NCI-H1436 treated with DMSO at 0.1 percent for 48 hours (cell line): ENCODE results near the gene KLF6.
A peak's percentile ranks its signal among the peaks of the same experiment; 100 is the strongest.

ENCODE experiments used
- DNase-seq: peaks from one replicate; lab custom pipeline; 2025; lab: John Stamatoyannopoulos, UW

Gene KLF6

GRCh38 chr10:3811291-3811870 lies 26.4 kb upstream of the KLF6 start:
- DNase-seq = no peak

GRCh38 chr10:3808689-3809199 lies 23.7 kb upstream of the KLF6 start:
- DNase-seq = no peak

GRCh38 chr10:3807928-3808496 lies 23.0 kb upstream of the KLF6 start:
- no peak for DNase-seq

DNA sequence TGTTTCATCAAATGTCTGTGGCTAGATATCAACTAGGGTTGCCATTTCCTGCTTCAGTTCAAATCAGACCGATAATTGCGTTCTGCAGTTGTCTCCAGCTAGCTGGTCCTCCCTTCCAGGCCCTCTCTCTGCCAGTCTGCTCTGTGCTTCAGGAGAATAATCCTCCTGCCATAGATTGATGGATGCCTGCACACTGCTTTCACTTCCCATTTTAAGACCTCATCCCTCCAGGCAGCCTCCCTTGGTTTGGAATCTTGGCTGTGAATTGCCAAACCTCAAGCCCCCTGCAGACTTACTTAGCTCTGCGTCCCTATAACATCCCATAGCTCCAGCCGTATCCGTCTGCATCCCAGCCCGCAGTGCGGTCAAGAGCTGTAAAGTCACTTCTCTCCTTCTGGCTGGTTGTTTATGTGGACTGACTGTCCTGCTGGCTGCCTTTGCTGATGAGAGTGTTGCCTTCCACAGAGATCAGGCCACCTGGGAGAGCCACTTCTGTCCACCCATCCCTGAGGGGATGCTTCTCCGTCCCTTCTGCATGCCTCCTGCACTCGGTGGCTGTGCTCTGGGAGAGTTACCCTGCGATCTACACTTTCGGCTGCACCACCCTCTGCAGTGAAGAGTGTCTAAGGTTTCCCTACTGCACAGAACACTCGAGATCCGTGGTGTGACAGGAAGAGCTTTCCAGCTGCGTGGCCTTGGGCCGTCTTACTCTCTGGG lies 22.4 kb upstream of the KLF6 start:
- DNase-seq = no peak

DNA sequence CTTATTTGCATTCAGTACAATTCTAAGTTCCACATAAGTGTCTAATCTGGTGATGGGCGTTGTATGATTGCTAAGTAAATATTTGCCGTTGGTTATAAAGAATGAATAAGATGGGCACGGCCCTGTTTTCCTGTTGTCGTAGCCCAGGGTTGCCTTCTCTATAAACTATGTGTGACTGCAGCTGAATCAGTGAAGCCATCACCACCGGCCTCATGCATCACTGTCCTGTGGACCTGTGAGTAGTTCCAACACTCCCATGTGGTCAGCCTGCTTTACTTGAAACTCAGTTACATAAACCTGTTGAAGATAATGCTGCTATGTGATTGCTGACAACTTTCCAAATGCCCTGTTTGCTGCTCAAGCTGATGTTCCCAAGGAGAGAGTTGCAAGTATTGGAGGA lies 21.6 kb upstream of the KLF6 start:
- peak; percentile 66 for DNase-seq

GRCh38 chr10:3805791-3806461 lies 20.9 kb upstream of the KLF6 start:
- peak; percentile 46 for DNase-seq

GRCh38 chr10:3805201-3805790 lies 20.3 kb upstream of the KLF6 start:
- no peak for DNase-seq

DNA sequence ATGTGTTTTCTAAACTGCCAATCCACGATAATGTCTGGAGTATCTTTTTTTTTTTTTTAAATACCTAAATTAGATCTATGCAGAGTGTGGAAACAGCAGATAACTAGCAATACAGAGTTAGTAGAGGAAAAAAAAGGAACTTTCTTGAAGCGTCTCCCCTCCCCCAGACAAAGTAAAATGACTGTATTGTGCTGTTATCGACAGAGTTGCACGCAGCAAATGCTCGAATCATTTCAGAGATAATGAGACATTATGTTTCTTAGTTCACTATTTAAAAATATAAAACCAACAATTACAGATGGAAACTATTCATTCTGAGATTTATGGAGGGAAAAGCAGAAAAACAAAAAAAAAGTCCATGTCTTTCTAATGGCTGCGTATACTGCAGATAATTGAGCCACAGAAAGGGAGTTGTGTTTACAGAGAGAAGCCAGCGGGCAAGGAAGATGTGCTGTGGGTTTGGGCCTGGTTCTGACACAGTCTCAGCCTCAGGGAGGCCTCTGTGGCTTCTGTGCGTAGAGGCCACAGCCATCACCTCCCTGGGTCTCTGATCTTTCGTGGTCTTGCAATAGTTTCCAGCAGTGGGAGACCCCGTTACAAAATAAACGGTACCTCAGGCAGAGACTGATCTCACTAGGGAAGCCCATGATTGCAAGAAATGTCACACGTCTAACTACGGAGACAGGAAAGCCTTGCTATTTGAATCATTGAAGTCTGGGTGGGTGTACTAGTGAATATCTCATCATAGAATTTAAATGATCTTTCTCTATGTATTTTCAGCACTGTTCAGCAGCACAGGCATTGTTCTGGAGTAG lies 19.1 kb upstream of the KLF6 start:
- no peak for DNase-seq

- no peak for DNase-seq
Observed at GRCh38 chr10:3803295-3803926, 18.4 kb upstream of the KLF6 start.

- DNase-seq = no peak
Observed at GRCh38 chr10:3802526-3803265, 17.7 kb upstream of the KLF6 start.

DNA sequence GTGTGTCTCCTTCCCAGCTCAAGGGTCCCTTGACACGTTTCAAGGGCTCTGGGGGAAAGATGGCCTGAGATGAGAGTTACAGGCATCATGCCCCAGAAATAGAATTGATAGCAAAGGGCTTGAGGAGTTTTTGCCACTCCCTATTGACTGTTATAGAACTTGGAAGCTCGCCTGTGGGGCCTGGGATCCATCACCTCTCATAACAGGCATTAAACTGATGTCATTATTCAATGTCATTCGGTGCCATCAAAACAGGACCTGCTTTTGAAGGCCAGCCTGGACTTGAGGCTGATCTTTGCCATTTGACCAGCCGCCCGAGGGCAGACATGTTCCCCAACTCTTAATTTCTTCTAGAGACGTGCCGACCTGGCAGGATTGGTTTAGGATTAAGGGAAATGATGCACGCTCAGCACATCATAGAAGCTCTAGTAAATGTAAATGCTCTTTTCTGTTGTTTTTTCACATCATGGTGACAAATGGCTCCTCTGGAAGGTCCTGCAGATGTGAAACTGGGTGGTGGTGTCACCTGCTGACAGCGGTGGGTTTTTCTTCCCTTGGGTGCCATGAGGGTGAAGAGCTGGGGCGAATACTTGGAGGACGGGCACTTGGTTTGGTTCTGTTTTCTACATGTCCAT lies 16.7 kb upstream of the KLF6 start:
- no peak for DNase-seq

- DNase-seq = no peak
Observed at GRCh38 chr10:3800586-3800985, 15.6 kb upstream of the KLF6 start.

GRCh38 chr10:3797750-3798149 lies 12.7 kb upstream of the KLF6 start:
- DNase-seq = no peak

- DNase-seq = no peak
Observed at GRCh38 chr10:3793553-3793952, 8.5 kb upstream of the KLF6 start.

GRCh38 chr10:3792710-3793219 lies 7.8 kb upstream of the KLF6 start:
- no peak for DNase-seq

GRCh38 chr10:3791974-3792633 lies 7.1 kb upstream of the KLF6 start:
- no peak for DNase-seq

DNA sequence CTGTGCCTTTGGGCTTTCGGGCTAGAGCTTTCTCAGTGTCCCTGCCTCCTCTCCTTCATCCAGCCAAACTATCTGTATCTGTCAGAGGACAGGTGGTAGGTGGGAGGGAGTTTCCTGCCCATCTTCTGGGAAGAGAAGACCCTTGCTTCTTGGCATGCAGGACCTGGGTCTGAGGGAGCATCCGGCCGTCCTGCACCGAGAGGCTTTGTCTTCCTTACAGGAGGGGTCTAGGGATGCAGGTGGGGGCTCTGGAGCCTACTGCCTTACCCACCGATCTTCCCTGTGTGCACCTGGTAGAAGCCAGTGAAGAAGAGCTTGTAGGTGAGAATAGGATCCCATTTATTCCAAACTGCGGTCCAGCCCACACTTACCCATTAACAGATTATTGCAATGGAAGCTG lies 5.8 kb upstream of the KLF6 start:
- DNase-seq = no peak

- DNase-seq = no peak
Observed at GRCh38 chr10:3790272-3790671, 5.3 kb upstream of the KLF6 start.

DNA sequence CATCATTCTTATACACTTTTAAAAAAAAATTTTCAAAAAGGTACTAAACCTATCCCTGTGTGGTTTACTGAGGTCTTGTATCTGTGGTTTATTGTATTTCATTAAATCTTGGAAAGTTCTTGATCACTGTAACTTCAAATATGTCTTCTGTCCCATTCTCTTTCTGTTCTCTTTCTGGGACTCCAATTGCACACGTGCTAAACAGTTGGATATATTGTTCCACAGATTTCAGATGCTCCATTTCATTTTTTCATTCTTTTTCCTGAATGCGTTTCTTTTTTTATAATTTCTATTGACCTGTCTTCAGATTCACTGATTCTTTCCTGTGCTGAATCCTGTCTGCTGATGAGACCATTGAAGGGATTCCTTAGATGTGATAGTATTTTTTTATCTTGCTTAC lies 4.6 kb upstream of the KLF6 start:
- DNase-seq = no peak
